Mesothelial cell of epicardium (in vitro differentiated cells): Measurements from ENCODE around the gene GRID1. TPM values are rescaled to one million over a fixed set of nuclear protein-coding genes. Genes with fewer than 3 reads are reported as not detected.
"Not testable (repeated sequence)": the region's sequence is repeated elsewhere in the genome, so short reads cannot be mapped to it uniquely, and the experiment has no call there.

Source experiments
- DNase-seq, 2 experiments: peaks; one replicate each; pipeline ENCODE4 v3.0.0; 2021; ENCODE audit warnings: low spot score in 2 of 2; ENCODE audit not compliant: unreplicated experiment in 2 of 2
- H3K27ac Mint-ChIP-seq: 2 replicates; pipeline ENCODE4 v1.8.0; 2021; ENCODE audit warnings: mixed read lengths
- H3K27me3 Mint-ChIP-seq: 2 replicates; pipeline ENCODE4 v1.8.0; 2021; ENCODE audit warnings: low read depth, mixed read lengths
- H3K36me3 Mint-ChIP-seq: 2 replicates; pipeline ENCODE4 v1.8.0; 2021; ENCODE audit warnings: mixed read lengths
- H3K4me1 Mint-ChIP-seq: 2 replicates; pipeline ENCODE4 v1.8.0; 2021; ENCODE audit warnings: mixed read lengths
- H3K4me3 Mint-ChIP-seq: 2 replicates; pipeline ENCODE4 v1.8.0; 2021; ENCODE audit warnings: mild to moderate bottlenecking, moderate library complexity, mixed read lengths
- H3K9me3 Mint-ChIP-seq: 2 replicates; pipeline ENCODE4 v1.8.0; 2021; ENCODE audit warnings: mixed read lengths
- total RNA-seq: library from RNA; stranded (reverse); gene quantifications from 3 replicates; pipeline ENCODE4 v1.2.1, GENCODE V29; 2021
- TF ChIP-seq, protein P1 (sequence below): fragments of 200-600 bp; sonication (generic); IDR thresholded peaks from one replicate; pipeline ENCODE4 v1.5.0; 2021; ENCODE audit warnings: antibody characterized with exemption; ENCODE audit not compliant: unreplicated experiment

The GRID1 gene
- total RNA-seq, 1 donor from 2014 or later, result 0.22 TPM

DNA sequence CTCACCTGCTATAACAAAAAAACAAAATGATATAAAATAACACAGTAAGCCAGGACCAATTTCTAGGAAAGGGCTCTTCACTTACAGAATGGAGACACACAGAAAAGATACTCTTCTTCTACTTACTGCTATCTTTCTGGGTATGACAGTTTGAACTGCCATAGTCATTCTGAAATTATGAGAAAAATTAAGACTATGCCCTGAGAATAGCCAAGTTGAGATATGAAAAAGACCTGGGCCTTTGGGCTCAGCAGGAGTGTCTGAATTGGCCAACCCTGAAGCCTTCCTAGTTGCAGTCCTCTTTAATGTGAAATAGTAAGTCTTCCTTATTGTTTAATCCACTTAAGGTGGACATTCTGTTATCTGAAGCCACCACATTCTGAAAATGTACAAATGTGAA is 519.5 kb downstream of the GRID1 start:
- H3K36me3 Mint-ChIP-seq, result no peaks in the 10 kb centered on the region
- no peak for DNase-seq
- peaks cover 18% of the 10 kb centered on the region for H3K9me3 Mint-ChIP-seq
- H3K4me1 Mint-ChIP-seq, result peaks cover 11% of the 10 kb centered on the region
- no peak overlapping the region for H3K27ac Mint-ChIP-seq
- no peaks in the 10 kb centered on the region for H3K27me3 Mint-ChIP-seq
- TF ChIP-seq, protein P1, sequence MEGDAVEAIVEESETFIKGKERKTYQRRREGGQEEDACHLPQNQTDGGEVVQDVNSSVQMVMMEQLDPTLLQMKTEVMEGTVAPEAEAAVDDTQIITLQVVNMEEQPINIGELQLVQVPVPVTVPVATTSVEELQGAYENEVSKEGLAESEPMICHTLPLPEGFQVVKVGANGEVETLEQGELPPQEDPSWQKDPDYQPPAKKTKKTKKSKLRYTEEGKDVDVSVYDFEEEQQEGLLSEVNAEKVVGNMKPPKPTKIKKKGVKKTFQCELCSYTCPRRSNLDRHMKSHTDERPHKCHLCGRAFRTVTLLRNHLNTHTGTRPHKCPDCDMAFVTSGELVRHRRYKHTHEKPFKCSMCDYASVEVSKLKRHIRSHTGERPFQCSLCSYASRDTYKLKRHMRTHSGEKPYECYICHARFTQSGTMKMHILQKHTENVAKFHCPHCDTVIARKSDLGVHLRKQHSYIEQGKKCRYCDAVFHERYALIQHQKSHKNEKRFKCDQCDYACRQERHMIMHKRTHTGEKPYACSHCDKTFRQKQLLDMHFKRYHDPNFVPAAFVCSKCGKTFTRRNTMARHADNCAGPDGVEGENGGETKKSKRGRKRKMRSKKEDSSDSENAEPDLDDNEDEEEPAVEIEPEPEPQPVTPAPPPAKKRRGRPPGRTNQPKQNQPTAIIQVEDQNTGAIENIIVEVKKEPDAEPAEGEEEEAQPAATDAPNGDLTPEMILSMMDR, result no peak
- no peak overlapping the region for H3K4me3 Mint-ChIP-seq

DNA sequence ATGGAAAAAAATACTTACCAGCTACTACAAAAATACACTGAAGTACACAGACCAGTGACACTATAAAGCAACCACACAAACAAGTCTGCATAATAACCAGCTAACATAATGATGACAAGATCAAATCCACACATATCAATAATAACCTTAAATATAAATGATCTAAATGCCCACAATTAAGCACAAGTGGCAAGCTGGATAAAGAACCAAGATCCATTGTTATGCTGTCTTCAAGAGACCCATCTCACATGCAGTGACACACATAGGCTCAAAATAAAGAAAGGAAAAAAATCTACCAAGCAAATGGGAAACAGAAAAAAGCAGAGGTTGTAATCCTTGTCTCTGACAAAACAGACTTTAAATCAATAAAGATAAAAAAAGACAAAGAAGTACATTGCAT is 527.9 kb downstream of the GRID1 start:
- H3K4me3 Mint-ChIP-seq, H3K27ac Mint-ChIP-seq, H3K4me1 Mint-ChIP-seq, H3K27me3 Mint-ChIP-seq, H3K36me3 Mint-ChIP-seq, DNase-seq: not testable (repeated sequence)
- peaks cover 73% of the 10 kb centered on the region for H3K9me3 Mint-ChIP-seq

DNA sequence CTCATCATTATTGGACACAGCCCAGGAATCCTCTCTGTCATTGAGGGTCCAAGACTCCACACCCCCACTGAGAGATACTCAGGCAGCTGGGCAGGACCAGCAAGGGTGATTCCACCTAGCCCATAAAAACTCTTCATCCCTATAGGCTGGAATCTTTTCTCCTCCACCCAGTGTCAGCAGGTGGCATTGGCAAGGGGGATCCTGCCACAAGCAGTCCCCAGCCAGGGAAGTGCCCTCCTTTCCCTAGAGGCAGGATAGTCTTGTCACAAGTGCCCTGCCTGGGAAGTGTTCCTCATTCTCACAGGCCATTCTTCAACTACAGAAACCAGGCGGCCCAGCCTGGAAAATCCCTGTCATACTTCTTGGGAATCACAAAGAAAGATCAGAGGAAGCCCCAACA is 533.6 kb downstream of the GRID1 start:
- H3K4me3 Mint-ChIP-seq, result no peak overlapping the region
- no peak overlapping the region for H3K27ac Mint-ChIP-seq
- TF ChIP-seq, protein P1, result no peak
- no peaks in the 10 kb centered on the region for H3K4me1 Mint-ChIP-seq
- DNase-seq, result no peak
- no peaks in the 10 kb centered on the region for H3K36me3 Mint-ChIP-seq
- H3K27me3 Mint-ChIP-seq, result no peaks in the 10 kb centered on the region
- H3K9me3 Mint-ChIP-seq, result peaks cover 61% of the 10 kb centered on the region

DNA sequence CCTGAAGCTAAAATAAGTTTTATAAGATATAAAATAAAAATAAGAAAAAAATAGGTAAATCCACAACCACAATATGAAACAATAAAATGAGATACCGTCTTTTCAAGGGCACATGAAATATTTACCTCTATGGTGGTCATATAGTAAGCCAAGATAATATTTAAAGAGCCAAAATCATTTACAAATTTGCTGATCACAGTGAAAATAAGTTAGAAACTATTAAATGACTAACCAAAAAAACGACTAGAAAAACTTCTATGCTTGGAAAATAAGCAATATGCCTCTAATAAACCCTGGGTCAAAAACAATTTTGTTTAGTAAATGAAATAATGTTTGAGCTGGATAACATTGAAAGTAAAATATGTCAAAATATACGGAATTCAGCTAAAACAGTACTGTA is 535.2 kb downstream of the GRID1 start:
- Mint-ChIP-seq H3K27ac (no peak overlapping the region), H3K4me1 (no peaks in the 10 kb centered on the region), H3K4me3 (no peak overlapping the region), H3K27me3 (no peaks in the 10 kb centered on the region), H3K9me3 (peaks cover 64% of the 10 kb centered on the region), H3K36me3 (no peaks in the 10 kb centered on the region)
- TF ChIP-seq, protein P1, result no peak
- DNase-seq, result no peak

DNA sequence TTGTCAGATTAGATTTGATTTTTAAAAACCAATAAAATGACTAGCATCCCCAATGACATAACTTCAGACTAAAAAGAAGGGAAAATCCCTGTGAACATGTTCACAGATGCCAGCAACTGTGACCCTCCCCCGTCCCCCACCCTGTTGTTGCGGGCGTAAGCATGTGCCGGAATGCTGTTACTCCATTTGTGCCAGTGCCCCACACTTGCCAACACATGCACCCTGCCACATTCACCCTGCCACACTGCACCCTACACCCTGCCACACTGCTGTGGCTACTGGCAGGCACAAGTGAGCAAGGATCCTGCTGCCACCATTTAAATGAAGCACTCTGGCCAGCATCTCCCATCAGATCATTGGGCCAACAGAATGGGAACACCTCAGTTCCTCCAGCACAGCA is 540.2 kb downstream of the GRID1 start:
- H3K36me3 Mint-ChIP-seq, result no peaks in the 10 kb centered on the region
- no peak overlapping the region for H3K4me3 Mint-ChIP-seq
- no peak overlapping the region for H3K27ac Mint-ChIP-seq
- no peaks in the 10 kb centered on the region for H3K4me1 Mint-ChIP-seq
- TF ChIP-seq, protein P1, result no peak
- peaks cover 44% of the 10 kb centered on the region for H3K9me3 Mint-ChIP-seq
- DNase-seq, result no peak
- H3K27me3 Mint-ChIP-seq, result no peaks in the 10 kb centered on the region

DNA sequence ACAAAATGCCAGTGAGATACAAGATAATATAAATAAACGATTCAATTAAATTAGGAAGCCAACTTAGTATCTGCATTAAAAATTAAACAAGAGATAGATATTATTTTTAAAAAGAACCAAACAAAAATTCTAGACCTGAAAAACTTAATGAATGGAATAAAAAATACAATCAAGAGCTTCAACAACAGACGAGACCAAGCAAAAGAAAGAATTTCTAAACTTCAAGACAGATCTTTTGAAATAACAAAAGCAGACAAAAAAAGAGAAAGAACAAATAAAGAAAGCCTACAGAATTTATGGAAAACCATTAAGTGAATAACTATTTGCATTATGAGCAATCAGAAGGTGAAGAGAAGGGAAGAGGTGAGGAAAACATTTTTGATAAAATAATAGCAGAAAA is 555.2 kb downstream of the GRID1 start:
- TF ChIP-seq, protein P1, result no peak
- Mint-ChIP-seq H3K36me3 (no peaks in the 10 kb centered on the region), H3K4me1 (no peaks in the 10 kb centered on the region)

More for the DNA sequence above, 555.2 kb downstream of the GRID1 start:
- no peak overlapping the region for H3K27ac Mint-ChIP-seq
- no peak overlapping the region for H3K4me3 Mint-ChIP-seq
- no peaks in the 10 kb centered on the region for H3K27me3 Mint-ChIP-seq
- no peak for DNase-seq
- peaks cover 40% of the 10 kb centered on the region for H3K9me3 Mint-ChIP-seq
